HEK293 (cell line): ENCODE data around the gene SNTA1.

ENCODE experiments used
- CTCF ChIA-PET: fragments of 350-600 bp; formaldehyde crosslinking; extraction: SDS; loops from one replicate; lab custom pipeline; 2021; ENCODE audit warnings: antibody characterized with exemption; lab: Yijun Ruan, JAX
- POLR2A ChIA-PET: fragments of 300-600 bp; formaldehyde crosslinking; extraction: SDS; loops from one replicate; lab custom pipeline; 2020; ENCODE audit warnings: antibody characterized with exemption, inconsistent platforms; lab: Yijun Ruan, JAX
- H3K27ac ChIP-seq: fragments of 200-500 bp; sonication (Bioruptor generic); 2 replicates; pipeline ENCODE4 v1.5.1; 2014; ENCODE audit warnings: low read depth, low read length, control low read depth, inconsistent platforms; ENCODE audit errors: extremely low read depth
- H3K36me3 ChIP-seq, 2 experiments: fragments of 200-500 bp in 1 of 2; sonication (Bioruptor generic) in 1 of 2; 1 replicate in 1 of 2; 2 replicates in 1 of 2; pipeline ENCODE4 v1.5.1; 2014 to 2017; ENCODE audit warnings: inconsistent platforms in 2 of 2, low read length in 2 of 2; ENCODE audit not compliant: control insufficient read depth in 2 of 2, insufficient read depth in 1 of 2
- H3K4me1 ChIP-seq: fragments of 200-500 bp; sonication (Bioruptor generic); 2 replicates; pipeline ENCODE4 v1.5.1; 2014; ENCODE audit warnings: mild to moderate bottlenecking, low read length, inconsistent platforms; ENCODE audit not compliant: control insufficient read depth, insufficient read depth
- H3K4me3 ChIP-seq: 2 replicates; pipeline ENCODE4 v1.5.1; 2011; ENCODE audit warnings: low read depth, mild to moderate bottlenecking, control low read depth, low read length, moderate library complexity
- H3K9me3 ChIP-seq: fragments of 200-500 bp; sonication (Bioruptor generic); 2 replicates; pipeline ENCODE4 v1.5.1; 2014; ENCODE audit warnings: low read depth, low read length, inconsistent platforms; ENCODE audit not compliant: control insufficient read depth, insufficient read depth
- PRDM1 ChIP-seq: fragments of 450-650 bp; formaldehyde crosslinking; IDR thresholded peaks from 2 replicates; pipeline ENCODE4; 2016; ENCODE audit warnings: missing biosample characterization, missing genetic modification characterization
- PRDM6 ChIP-seq: fragments of 450-650 bp; formaldehyde crosslinking; IDR thresholded peaks from 2 replicates; pipeline ENCODE4 v1.5.1; 2017; ENCODE audit warnings: missing biosample characterization, missing genetic modification characterization
- SCRT1 ChIP-seq: fragments of 450-650 bp; formaldehyde crosslinking; IDR thresholded peaks from 2 replicates; pipeline ENCODE4 v1.5.1; 2016; ENCODE audit warnings: missing biosample characterization, missing genetic modification characterization, borderline replicate concordance
- SP7 ChIP-seq: fragments of 450-650 bp; formaldehyde crosslinking; IDR thresholded peaks from 2 replicates; pipeline ENCODE4 v1.5.1; 2016; ENCODE audit warnings: missing biosample characterization, missing genetic modification characterization
- TSHZ1 ChIP-seq: fragments of 450-650 bp; formaldehyde crosslinking; IDR thresholded peaks from 2 replicates; pipeline ENCODE4 v1.5.1; 2016; ENCODE audit warnings: missing biosample characterization, missing genetic modification characterization, borderline replicate concordance
- ZNF114 ChIP-seq: fragments of 450-650 bp; formaldehyde crosslinking; IDR thresholded peaks from 2 replicates; pipeline ENCODE4 v1.5.0; 2017; ENCODE audit warnings: missing biosample characterization, missing genetic modification characterization
- ZNF23 ChIP-seq: fragments of 450-650 bp; formaldehyde crosslinking; IDR thresholded peaks from 2 replicates; pipeline ENCODE4 v1.5.1; 2016; ENCODE audit warnings: missing biosample characterization, missing genetic modification characterization, borderline replicate concordance
- ZNF610 ChIP-seq: fragments of 450-650 bp; formaldehyde crosslinking; IDR thresholded peaks from 2 replicates; pipeline ENCODE4 v1.5.1; 2016; ENCODE audit warnings: missing biosample characterization, missing genetic modification characterization, borderline replicate concordance
- ZNF670 ChIP-seq: fragments of 450-650 bp; formaldehyde crosslinking; IDR thresholded peaks from 2 replicates; pipeline ENCODE4 v1.5.1; 2016; ENCODE audit warnings: missing biosample characterization, missing genetic modification characterization, low read depth
- ZNF776 ChIP-seq: fragments of 450-650 bp; formaldehyde crosslinking; IDR thresholded peaks from 2 replicates; pipeline ENCODE4 v1.5.0; 2017; ENCODE audit warnings: missing biosample characterization, missing genetic modification characterization, borderline replicate concordance
- ZNF837 ChIP-seq: fragments of 450-650 bp; formaldehyde crosslinking; IDR thresholded peaks from 2 replicates; pipeline ENCODE4 v1.5.1; 2016; ENCODE audit warnings: missing biosample characterization, missing genetic modification characterization
- ZSCAN23 ChIP-seq: fragments of 450-650 bp; formaldehyde crosslinking; IDR thresholded peaks from 2 replicates; pipeline ENCODE4 v1.5.1; 2016; ENCODE audit warnings: missing biosample characterization, missing genetic modification characterization
- TF ChIP-seq, protein P1 (sequence below): fragments of 450-650 bp; formaldehyde crosslinking; IDR thresholded peaks from 2 replicates; pipeline ENCODE4 v1.5.1; 2016; ENCODE audit warnings: missing biosample characterization, missing genetic modification characterization
- TF ChIP-seq, protein P2 (sequence below): fragments of 450-650 bp; formaldehyde crosslinking; IDR thresholded peaks from 2 replicates; pipeline ENCODE4 v1.5.1; 2017; ENCODE audit warnings: missing biosample characterization, missing genetic modification characterization
- TF ChIP-seq, protein P3 (sequence below): fragments of 450-650 bp; formaldehyde crosslinking; IDR thresholded peaks from 2 replicates; pipeline ENCODE4 v1.5.1; 2016; ENCODE audit warnings: missing biosample characterization, missing genetic modification characterization
- TF ChIP-seq, protein P4 (sequence below): fragments of 450-650 bp; formaldehyde crosslinking; IDR thresholded peaks from 2 replicates; pipeline ENCODE4 v1.5.1; 2016; ENCODE audit warnings: missing biosample characterization, missing genetic modification characterization
- TF ChIP-seq, protein P5 (sequence below): fragments of 450-650 bp; formaldehyde crosslinking; IDR thresholded peaks from 2 replicates; pipeline ENCODE4 v1.5.1; 2016; ENCODE audit warnings: missing biosample characterization, missing genetic modification characterization
- TF ChIP-seq, protein P6 (sequence below): fragments of 450-650 bp; formaldehyde crosslinking; IDR thresholded peaks from 2 replicates; pipeline ENCODE4 v1.5.1; 2017; ENCODE audit warnings: missing biosample characterization, mild to moderate bottlenecking, missing genetic modification characterization, moderate library complexity

SNTA1 gene

DNA sequence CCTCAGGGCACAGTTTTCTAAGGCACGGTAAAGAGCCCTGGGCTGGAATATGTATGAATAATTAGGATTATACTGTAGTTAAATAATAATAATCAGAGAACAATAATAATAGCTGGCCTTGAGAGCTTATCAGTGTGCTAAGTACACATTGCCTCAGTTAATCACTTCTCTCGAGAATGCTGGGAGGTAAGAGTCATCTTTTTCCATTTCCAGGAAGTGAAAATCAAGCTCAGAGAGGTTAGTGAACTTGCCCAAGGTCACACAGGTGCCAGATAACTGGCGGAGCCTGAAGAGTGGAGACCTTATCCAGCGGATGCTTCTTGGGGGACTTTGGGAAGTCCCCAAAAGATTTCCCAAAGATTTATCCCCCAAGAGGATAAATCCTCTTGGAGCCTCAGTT, 26.9 kb upstream of the SNTA1 start:
- H3K4me1 ChIP-seq, result no peaks in the 10 kb centered on the region
- no peak overlapping the region for H3K27ac ChIP-seq
- H3K9me3 ChIP-seq, result no peaks in the 10 kb centered on the region
- POLR2A ChIA-PET, result interaction anchor here (1.1 kb wide), 1 partner anchor 19 kb away, joined by 4 read pairs; the partner anchor contains the start of gene CBFA2T2
- TF ChIP-seq, protein P1, sequence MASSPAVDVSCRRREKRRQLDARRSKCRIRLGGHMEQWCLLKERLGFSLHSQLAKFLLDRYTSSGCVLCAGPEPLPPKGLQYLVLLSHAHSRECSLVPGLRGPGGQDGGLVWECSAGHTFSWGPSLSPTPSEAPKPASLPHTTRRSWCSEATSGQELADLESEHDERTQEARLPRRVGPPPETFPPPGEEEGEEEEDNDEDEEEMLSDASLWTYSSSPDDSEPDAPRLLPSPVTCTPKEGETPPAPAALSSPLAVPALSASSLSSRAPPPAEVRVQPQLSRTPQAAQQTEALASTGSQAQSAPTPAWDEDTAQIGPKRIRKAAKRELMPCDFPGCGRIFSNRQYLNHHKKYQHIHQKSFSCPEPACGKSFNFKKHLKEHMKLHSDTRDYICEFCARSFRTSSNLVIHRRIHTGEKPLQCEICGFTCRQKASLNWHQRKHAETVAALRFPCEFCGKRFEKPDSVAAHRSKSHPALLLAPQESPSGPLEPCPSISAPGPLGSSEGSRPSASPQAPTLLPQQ (tag by site-specific recombination), result no peak
- TF ChIP-seq, protein P2, sequence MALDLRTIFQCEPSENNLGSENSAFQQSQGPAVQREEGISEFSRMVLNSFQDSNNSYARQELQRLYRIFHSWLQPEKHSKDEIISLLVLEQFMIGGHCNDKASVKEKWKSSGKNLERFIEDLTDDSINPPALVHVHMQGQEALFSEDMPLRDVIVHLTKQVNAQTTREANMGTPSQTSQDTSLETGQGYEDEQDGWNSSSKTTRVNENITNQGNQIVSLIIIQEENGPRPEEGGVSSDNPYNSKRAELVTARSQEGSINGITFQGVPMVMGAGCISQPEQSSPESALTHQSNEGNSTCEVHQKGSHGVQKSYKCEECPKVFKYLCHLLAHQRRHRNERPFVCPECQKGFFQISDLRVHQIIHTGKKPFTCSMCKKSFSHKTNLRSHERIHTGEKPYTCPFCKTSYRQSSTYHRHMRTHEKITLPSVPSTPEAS (tag by site-specific recombination), result no peak
- TF ChIP-seq SCRT1 (tag by site-specific recombination), result no peak
- TF ChIP-seq PRDM6, result no peak
- no peak for TF ChIP-seq ZSCAN23 (tag by site-specific recombination)
- TF ChIP-seq ZNF610, result no peak
- TF ChIP-seq ZNF23 (tag by site-specific recombination), result no peak
- no peak for TF ChIP-seq SP7 (tag by site-specific recombination)
- TF ChIP-seq, protein P3, sequence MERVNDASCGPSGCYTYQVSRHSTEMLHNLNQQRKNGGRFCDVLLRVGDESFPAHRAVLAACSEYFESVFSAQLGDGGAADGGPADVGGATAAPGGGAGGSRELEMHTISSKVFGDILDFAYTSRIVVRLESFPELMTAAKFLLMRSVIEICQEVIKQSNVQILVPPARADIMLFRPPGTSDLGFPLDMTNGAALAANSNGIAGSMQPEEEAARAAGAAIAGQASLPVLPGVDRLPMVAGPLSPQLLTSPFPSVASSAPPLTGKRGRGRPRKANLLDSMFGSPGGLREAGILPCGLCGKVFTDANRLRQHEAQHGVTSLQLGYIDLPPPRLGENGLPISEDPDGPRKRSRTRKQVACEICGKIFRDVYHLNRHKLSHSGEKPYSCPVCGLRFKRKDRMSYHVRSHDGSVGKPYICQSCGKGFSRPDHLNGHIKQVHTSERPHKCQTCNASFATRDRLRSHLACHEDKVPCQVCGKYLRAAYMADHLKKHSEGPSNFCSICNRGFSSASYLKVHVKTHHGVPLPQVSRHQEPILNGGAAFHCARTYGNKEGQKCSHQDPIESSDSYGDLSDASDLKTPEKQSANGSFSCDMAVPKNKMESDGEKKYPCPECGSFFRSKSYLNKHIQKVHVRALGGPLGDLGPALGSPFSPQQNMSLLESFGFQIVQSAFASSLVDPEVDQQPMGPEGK (tag by site-specific recombination), result no peak
- TF ChIP-seq, protein P4, sequence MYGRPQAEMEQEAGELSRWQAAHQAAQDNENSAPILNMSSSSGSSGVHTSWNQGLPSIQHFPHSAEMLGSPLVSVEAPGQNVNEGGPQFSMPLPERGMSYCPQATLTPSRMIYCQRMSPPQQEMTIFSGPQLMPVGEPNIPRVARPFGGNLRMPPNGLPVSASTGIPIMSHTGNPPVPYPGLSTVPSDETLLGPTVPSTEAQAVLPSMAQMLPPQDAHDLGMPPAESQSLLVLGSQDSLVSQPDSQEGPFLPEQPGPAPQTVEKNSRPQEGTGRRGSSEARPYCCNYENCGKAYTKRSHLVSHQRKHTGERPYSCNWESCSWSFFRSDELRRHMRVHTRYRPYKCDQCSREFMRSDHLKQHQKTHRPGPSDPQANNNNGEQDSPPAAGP (tag by site-specific recombination), result no peak
- no peak for TF ChIP-seq ZNF114
- no peak for TF ChIP-seq PRDM1 (tag by site-specific recombination)
- no peak for TF ChIP-seq ZNF776 (tag by site-specific recombination)
- TF ChIP-seq, protein P5, sequence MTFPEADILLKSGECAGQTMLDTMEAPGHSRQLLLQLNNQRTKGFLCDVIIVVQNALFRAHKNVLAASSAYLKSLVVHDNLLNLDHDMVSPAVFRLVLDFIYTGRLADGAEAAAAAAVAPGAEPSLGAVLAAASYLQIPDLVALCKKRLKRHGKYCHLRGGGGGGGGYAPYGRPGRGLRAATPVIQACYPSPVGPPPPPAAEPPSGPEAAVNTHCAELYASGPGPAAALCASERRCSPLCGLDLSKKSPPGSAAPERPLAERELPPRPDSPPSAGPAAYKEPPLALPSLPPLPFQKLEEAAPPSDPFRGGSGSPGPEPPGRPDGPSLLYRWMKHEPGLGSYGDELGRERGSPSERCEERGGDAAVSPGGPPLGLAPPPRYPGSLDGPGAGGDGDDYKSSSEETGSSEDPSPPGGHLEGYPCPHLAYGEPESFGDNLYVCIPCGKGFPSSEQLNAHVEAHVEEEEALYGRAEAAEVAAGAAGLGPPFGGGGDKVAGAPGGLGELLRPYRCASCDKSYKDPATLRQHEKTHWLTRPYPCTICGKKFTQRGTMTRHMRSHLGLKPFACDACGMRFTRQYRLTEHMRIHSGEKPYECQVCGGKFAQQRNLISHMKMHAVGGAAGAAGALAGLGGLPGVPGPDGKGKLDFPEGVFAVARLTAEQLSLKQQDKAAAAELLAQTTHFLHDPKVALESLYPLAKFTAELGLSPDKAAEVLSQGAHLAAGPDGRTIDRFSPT, result no peak
- TF ChIP-seq, protein P6, sequence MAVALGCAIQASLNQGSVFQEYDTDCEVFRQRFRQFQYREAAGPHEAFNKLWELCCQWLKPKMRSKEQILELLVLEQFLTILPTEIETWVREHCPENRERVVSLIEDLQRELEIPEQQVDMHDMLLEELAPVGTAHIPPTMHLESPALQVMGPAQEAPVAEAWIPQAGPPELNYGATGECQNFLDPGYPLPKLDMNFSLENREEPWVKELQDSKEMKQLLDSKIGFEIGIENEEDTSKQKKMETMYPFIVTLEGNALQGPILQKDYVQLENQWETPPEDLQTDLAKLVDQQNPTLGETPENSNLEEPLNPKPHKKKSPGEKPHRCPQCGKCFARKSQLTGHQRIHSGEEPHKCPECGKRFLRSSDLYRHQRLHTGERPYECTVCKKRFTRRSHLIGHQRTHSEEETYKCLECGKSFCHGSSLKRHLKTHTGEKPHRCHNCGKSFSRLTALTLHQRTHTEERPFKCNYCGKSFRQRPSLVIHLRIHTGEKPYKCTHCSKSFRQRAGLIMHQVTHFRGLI, result no peak
- TF ChIP-seq ZNF670, result no peak
- no peak for TF ChIP-seq TSHZ1
- no peak for TF ChIP-seq ZNF837 (tag by site-specific recombination)
- TF ChIP-seq, all 188 proteins: peak for 0
- CTCF ChIA-PET, result interaction anchor here (0.6 to 1.5 kb wide), 3 partner anchors 13 to 103 kb away, joined by 3 to 7 read pairs (median 4); no protein-coding TSS in a partner anchor
- Histone ChIP-seq H3K36me3 (no peaks in the 10 kb centered on the region), H3K4me3 (no peak overlapping the region)
